Adrenal gland (tissue), 5 donors: ENCODE measurements around the gene TEDC2.

ENCODE experiments used
- POLR2A ChIP-seq, 2 donors: fragments of 450-650 bp; IDR thresholded peaks; one replicate each; pipeline ENCODE4 v1.6.1; 2017; ENCODE audit warnings: antibody characterized with exemption in 2 of 2, mild to moderate bottlenecking in 2 of 2, moderate library complexity in 1 of 2
- TF ChIP-seq, protein P1 (sequence below), 6 experiments: fragments of 450-650 bp in 4 of 6; fragments of 200-600 bp in 2 of 6; sonication (generic) in 1 of 6; IDR thresholded peaks; 1 replicate in 5 of 6; 2 replicates in 1 of 6; pipeline versions ENCODE4 v1.5.1 to v1.8.0; 2016 to 2021; ENCODE audit warnings: antibody characterized with exemption in 6 of 6, mild to moderate bottlenecking in 2 of 6, moderate library complexity in 1 of 6
- donor health status: DM: no; HTN: no; CAD: no.

- TF ChIP-seq, protein P1, sequence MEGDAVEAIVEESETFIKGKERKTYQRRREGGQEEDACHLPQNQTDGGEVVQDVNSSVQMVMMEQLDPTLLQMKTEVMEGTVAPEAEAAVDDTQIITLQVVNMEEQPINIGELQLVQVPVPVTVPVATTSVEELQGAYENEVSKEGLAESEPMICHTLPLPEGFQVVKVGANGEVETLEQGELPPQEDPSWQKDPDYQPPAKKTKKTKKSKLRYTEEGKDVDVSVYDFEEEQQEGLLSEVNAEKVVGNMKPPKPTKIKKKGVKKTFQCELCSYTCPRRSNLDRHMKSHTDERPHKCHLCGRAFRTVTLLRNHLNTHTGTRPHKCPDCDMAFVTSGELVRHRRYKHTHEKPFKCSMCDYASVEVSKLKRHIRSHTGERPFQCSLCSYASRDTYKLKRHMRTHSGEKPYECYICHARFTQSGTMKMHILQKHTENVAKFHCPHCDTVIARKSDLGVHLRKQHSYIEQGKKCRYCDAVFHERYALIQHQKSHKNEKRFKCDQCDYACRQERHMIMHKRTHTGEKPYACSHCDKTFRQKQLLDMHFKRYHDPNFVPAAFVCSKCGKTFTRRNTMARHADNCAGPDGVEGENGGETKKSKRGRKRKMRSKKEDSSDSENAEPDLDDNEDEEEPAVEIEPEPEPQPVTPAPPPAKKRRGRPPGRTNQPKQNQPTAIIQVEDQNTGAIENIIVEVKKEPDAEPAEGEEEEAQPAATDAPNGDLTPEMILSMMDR (IDR thresholded peaks at IDR 0.05): no peak
- no peak for TF ChIP-seq POLR2A (IDR thresholded peaks at IDR 0.05)
Observed at GRCh38 chr16:2415085-2415484, 44.8 kb upstream of the TEDC2 start.
